Ovary (tissue), 9 donors: ENCODE measurements around the gene MAPKAPK2. TPM values are rescaled to one million over a fixed set of nuclear protein-coding genes. Genes with fewer than 3 reads are reported as not detected.

Experiments
- DNase-seq, 5 donors: peaks; one replicate each; pipeline ENCODE4 v3.0.0-alpha.2; 2019 to 2020
- H3K27ac ChIP-seq, 2 donors: fragments of 200-600 bp; one replicate each; pipeline versions ENCODE4 v1.5.1 to v1.8.0; 2019 to 2022
- H3K27me3 ChIP-seq: fragments of 200-600 bp; one replicate; pipeline ENCODE4 v1.8.0; 2022
- H3K36me3 ChIP-seq: fragments of 200-600 bp; sonication (generic); one replicate; pipeline ENCODE4 v1.5.1; 2019
- H3K4me1 ChIP-seq: one replicate; pipeline ENCODE4 v1.8.1; 2013; ENCODE audit warnings: mild to moderate bottlenecking, moderate library complexity; ENCODE audit not compliant: insufficient read depth
- H3K4me3 ChIP-seq: fragments of 200-600 bp; sonication (generic); one replicate; pipeline ENCODE4 v1.5.1; 2017
- H3K9me3 ChIP-seq, 2 donors: fragments of 200-600 bp in 1 of 2; sonication (generic) in 1 of 2; one replicate each; pipeline versions ENCODE4 v1.5.1 to v1.8.1; 2013 to 2019; ENCODE audit warnings: mild to moderate bottlenecking in 1 of 2, moderate library complexity in 1 of 2
- CTCF ChIP-seq, 3 donors: fragments of 450-650 bp in 2 of 3; fragments of 200-600 bp in 1 of 3; IDR thresholded peaks; one replicate each; pipeline versions ENCODE4 v1.5.1 to v1.8.0; 2016 to 2022; ENCODE audit warnings: antibody characterized with exemption in 3 of 3, mild to moderate bottlenecking in 1 of 3
- EP300 ChIP-seq: sonication (generic); formaldehyde crosslinking; IDR thresholded peaks from one replicate; pipeline ENCODE4 v1.6.1; 2017; ENCODE audit warnings: antibody characterized with exemption
- POLR2A ChIP-seq: fragments of 450-650 bp; IDR thresholded peaks from one replicate; pipeline ENCODE4 v1.6.1; 2017; ENCODE audit warnings: antibody characterized with exemption, mild to moderate bottlenecking, moderate library complexity
- WGBS, 3 donors: extraction: QIAGEN DNeasy Blood & Tissue Kit in 1 of 3; methylation state at CpG; one replicate each; pipeline versions ENCODE4 v1.1.5 to v1.1.7; 2013 to 2017; 5-methylcytosine and 5-hydroxymethylcytosine counted together
- intact Hi-C, 4 donors: fragments of 100-400 bp; cut with DNase I; formaldehyde crosslinking; loops; one replicate each; pipeline versions ENCODE4 v1.11.0 to v1.15.1; 2022 to 2023
- polyA plus RNA-seq, 2 donors: library from polyadenylated mRNA; stranded (reverse); fragments of 200-250 nt in 1 of 2; fragments of 350-450 nt in 1 of 2; fragmentation: Illumina TruSeq in 1 of 2; extraction: RNeasy Lipid Tissue Mini Kit (QIAGEN cat#74804) in 1 of 2; gene quantifications; one replicate each; pipeline ENCODE4 v1.2.3, GENCODE V29; 2013 to 2014
- total RNA-seq, 7 donors: library from RNA; depleted of rRNA in 2 of 7; stranded (reverse); fragments of >200 nt in 2 of 7; fragmentation: NEBNext Ultra II Directional in 3 of 7; extraction: Animal tissue kit (Norgen Biotek cat#: 25700) in 3 of 7; gene quantifications; one replicate each; pipeline versions ENCODE4 v1.1.0 to v1.2.4, GENCODE V29; 2016 to 2023
- donor health status: DM: no; HTN: no; CAD: no; lungs with moderate emphysema.
- donor health status: DM: no; HTN: no; CAD: no.
- donor health status: Bipolar disorder and iron deficiency.
- donor health status: DM: yes; HTN: yes; CAD: no.
- donor health status: DM: no; HTN: no; CAD: no.
- donor health status: DM: yes; HTN: yes; CAD: no.

MAPKAPK2 gene
- total and polyA plus RNA-seq, 9 donors: 28.4 to 71.2 (median 64.7) TPM

- Histone ChIP-seq H3K4me1 (peaks cover 34% of the 10 kb centered on the region), H3K27me3 (no peaks in the 10 kb centered on the region), H3K9me3 (no peaks in the 10 kb centered on the region), H3K27ac (no peak overlapping the region), H3K4me3 (no peak overlapping the region), H3K36me3 (no peaks in the 10 kb centered on the region)
- intact Hi-C loops: no loop called here
- DNase-seq: no peak
- TF ChIP-seq POLR2A (no peak), EP300 (no peak), CTCF (IDR thresholded peaks at IDR 0.05) (no peak)
- 65 to 79% (median 73%) methylated on average over 3 of the region's 3 CpGs for WGBS, 3 donors
Observed at GRCh38 chr1:206710460-206710823, 25.7 kb downstream of the MAPKAPK2 start.

- Histone ChIP-seq H3K27ac (no peak overlapping the region), H3K4me3 (no peak overlapping the region), H3K4me1 (peaks cover 28% of the 10 kb centered on the region), H3K36me3 (no peaks in the 10 kb centered on the region), H3K9me3 (no peaks in the 10 kb centered on the region), H3K27me3 (no peaks in the 10 kb centered on the region)
- TF ChIP-seq CTCF (IDR thresholded peaks at IDR 0.05): no peak
- no peak for TF ChIP-seq POLR2A
- no peak for TF ChIP-seq EP300
- WGBS, 3 donors: 90 to 91% (median 91%) methylated on average over 4 of the region's 4 CpGs
- intact Hi-C loops: no loop called here
- DNase-seq: no peak
Observed at GRCh38 chr1:206713070-206713469, 28.4 kb downstream of the MAPKAPK2 start.

- H3K27me3 ChIP-seq: no peaks in the 10 kb centered on the region
- H3K4me1 ChIP-seq: peaks cover 27% of the 10 kb centered on the region
- no peak overlapping the region for H3K4me3 ChIP-seq
- H3K9me3 ChIP-seq: no peaks in the 10 kb centered on the region
- intact Hi-C loops: no loop called here
- no peak for TF ChIP-seq EP300
- no peak for TF ChIP-seq POLR2A
- no peak for TF ChIP-seq CTCF (IDR thresholded peaks at IDR 0.05)
- H3K27ac ChIP-seq: no peak overlapping the region
- H3K36me3 ChIP-seq: no peaks in the 10 kb centered on the region
- DNase-seq: no peak
- 70 to 87% (median 73%) methylated on average over 6 of the region's 6 CpGs for WGBS, 3 donors
Observed at GRCh38 chr1:206713910-206714312, 29.2 kb downstream of the MAPKAPK2 start.

GRCh38 chr1:206714331-206715058, 29.8 kb downstream of the MAPKAPK2 start:
- TF ChIP-seq POLR2A (no peak), CTCF (IDR thresholded peaks at IDR 0.05) (no peak), EP300 (no peak)
- whole genome bisulfite sequencing, 3 donors: 65 to 70% (median 66%) methylated on average over 9 of the region's 9 CpGs
- H3K4me3 ChIP-seq: no peak overlapping the region
- no peaks in the 10 kb centered on the region for H3K36me3 ChIP-seq
- H3K4me1 ChIP-seq: peaks cover 29% of the 10 kb centered on the region
- no peaks in the 10 kb centered on the region for H3K27me3 ChIP-seq
- no peaks in the 10 kb centered on the region for H3K9me3 ChIP-seq
- no peak overlapping the region for H3K27ac ChIP-seq
- no peak for DNase-seq
- intact Hi-C loops: no loop called here
